GM12864 (cell line): Measurements from ENCODE around the gene CTIF.

Source experiments
- DNase-seq: peaks from one replicate; pipeline ENCODE4 v3.0.0-alpha.2; 2011; ENCODE audit warnings: low read depth
- H3K4me3 ChIP-seq: 2 replicates; pipeline ENCODE4 v1.5.1; 2011; ENCODE audit warnings: mild to moderate bottlenecking, low read depth, low read length, control low read depth
- TF ChIP-seq, protein P1 (sequence below): IDR thresholded peaks from 2 replicates; pipeline ENCODE4 v1.5.1; 2011; ENCODE audit warnings: low read depth, mild to moderate bottlenecking, moderate library complexity, low read length, control low read depth, inconsistent platforms; ENCODE audit errors: missing control alignments

CTIF gene

DNA sequence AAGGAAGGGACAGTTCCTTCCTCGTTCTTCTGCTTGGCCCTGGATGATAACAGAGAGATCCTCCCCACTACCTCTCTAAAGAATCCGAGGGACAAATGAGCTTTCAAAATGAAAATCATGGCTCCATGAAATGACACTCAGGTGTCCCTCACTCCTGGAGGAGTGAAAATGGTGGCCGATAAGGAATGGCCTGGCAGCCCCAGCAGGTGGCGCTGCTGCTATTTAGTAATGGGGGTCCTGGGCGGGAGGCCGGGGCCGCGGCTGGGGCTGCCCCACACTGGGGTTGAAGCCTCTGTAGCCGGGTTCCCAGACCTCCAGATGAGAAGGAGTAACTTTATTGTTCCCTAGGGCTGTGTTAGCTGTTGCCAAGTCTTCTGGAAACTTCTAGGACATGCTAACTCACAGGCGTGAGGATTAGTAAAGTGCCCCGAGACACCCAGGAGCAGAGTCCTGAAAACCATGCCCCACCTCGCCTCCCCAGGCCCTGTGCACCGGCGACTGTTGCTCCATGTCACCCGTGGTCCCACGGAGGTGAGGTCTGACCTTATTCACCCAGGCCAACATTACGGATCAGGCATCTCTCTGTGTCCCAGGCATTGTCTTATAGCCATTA, 138.0 kb downstream of the CTIF start:
- DNase-seq: no peak
- no peak overlapping the region for H3K4me3 ChIP-seq
- TF ChIP-seq, protein P1, sequence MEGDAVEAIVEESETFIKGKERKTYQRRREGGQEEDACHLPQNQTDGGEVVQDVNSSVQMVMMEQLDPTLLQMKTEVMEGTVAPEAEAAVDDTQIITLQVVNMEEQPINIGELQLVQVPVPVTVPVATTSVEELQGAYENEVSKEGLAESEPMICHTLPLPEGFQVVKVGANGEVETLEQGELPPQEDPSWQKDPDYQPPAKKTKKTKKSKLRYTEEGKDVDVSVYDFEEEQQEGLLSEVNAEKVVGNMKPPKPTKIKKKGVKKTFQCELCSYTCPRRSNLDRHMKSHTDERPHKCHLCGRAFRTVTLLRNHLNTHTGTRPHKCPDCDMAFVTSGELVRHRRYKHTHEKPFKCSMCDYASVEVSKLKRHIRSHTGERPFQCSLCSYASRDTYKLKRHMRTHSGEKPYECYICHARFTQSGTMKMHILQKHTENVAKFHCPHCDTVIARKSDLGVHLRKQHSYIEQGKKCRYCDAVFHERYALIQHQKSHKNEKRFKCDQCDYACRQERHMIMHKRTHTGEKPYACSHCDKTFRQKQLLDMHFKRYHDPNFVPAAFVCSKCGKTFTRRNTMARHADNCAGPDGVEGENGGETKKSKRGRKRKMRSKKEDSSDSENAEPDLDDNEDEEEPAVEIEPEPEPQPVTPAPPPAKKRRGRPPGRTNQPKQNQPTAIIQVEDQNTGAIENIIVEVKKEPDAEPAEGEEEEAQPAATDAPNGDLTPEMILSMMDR: peak; percentile 76

DNA sequence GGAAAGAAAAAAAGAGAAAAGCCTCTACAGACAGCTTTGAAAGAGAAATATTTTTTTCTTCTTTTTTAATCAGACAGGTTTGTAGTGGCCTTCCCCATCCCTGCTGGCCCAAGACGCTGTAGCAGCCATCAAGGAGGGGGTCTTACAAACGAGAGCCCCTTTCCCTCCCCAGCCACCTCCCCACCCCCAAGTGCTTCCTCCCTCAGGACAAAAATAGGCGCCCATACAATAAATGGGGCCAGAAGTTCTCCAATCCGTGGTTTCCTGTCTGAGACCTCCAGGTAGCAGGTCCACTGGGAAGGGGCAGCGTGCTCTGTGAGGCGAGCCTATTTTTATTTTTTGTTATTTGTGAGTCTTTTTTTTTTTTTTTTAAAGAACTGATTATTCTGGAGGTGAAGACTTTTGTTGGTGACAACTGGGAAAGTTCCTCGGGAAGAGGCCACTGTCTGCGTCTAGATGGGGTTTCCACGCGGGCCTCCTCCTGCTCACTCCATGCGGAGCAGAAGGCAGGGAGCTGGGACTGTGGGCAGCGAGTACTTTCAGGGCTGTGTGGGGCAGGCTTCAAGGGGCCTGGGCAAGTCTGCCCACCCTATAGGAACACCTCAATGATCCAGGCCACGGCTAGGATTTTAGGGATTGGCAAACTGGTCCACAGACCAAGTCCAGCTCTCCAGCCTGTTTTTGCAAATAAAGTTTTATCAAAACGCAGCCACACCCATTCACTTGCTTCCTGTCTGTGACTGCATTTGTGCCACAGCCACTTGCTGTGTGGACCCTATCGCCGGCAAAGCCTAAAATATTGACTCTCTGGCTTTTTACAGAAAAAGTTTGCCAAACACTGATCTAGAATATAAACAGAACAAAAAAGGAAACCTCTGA, 139.6 kb downstream of the CTIF start:
- DNase-seq: no peak
- no peak overlapping the region for H3K4me3 ChIP-seq
- TF ChIP-seq, protein P1: no peak

DNA sequence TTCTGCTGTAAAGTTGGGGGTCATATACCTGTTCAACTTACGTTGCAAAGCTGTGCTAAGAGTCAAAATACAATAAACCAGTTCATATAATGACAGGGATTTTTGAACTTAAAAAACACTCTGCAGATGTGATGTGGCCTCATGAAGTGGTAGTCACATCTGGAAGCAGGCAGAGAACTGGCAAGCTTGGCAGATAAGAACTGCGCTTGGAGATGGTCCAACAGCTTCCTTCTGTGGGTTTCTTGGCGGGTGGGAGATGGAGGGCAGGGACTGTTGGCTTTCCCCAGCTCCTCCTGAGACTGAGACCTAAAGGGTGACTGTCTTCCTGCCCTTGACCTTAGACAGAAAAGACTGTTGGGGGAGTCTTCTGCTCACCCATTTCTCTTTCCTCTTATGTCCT, 140.4 kb downstream of the CTIF start:
- no peak for DNase-seq
- TF ChIP-seq, protein P1: no peak
- H3K4me3 ChIP-seq: no peak overlapping the region

DNA sequence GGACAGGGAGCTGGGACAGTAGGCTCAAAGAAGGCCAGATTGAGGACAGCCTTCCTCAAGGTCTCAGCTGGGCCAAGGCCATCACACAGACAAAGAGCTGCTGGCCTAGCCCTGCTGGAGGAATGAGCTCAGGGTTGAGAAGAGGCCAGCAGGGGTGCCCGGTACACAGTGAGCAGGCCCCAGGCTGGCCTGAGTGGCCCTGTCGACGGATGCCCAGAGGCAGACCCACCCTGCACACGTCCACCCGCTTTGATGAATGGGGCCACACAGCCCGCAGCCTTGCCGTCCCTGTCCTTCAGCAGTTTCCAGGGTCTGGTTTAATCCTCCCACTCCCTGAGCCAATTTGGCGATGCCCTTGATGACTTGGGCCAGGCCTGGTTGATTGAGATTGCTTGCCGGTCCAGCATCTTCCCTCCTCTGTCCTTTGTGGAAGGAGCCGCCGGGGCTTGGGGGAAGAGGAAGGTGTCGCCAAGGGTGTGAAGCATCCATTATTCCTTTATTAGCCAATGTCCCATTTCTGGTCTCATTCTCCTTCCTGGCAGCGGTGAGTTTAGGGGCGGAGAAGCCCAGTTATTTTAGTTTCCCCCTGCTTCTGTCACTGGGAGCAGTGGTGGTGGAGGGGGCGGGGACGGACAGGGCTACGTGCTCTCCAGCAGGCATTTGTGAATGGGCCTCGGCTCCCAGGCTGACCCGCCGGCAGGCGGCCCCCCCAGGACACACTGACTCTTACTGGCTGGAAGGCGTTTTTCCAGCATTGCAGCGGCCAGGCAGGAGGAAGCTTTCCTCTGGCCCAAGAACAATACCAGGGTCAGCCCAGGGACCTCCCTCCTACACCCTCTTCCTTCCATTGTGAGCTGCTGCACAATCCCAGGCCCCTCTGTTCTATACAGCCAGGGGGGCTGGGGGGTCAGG, 141.8 kb downstream of the CTIF start:
- no peak overlapping the region for H3K4me3 ChIP-seq
- TF ChIP-seq, protein P1: no peak
- no peak for DNase-seq

DNA sequence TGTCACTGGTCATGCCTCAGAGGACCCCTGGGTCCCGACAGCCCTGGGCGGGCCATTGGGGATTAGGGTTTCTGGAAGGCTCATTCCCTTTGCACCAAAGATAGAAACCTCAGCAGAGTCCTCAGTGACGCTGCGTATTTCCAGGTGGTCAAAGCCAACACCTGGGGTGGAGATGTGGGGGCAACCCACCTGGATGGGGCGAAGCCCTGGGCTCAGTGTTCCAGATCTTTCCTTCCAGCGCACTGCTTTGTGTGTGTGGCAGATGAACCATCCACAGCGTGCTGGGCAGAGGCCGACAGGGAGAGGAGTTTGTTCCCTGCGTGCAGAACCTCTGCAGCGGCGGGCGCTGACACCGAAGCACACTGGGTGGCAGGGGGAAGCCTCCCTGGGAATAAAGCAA, 143.9 kb downstream of the CTIF start:
- no peak for DNase-seq
- TF ChIP-seq, protein P1: no peak

DNA sequence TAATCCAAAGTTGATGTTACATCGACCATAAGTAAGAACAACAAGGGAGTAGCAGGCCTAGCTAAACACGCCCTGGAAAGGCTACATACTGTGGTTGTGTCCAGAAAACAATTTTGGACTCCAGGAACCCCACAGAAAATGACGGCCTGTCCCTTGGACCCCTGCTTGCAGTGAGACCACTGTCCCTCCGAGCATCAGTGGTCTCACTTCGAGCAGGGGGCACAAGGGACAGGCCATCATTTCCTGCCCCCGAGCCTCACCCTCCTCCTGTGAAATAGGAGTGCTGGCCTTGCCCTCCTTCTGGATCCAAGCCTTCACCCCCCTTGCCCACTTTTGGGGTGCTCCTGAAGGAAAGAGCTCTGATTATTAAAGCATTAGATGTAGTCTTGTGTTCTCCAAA, 144.4 kb downstream of the CTIF start:
- no peak for DNase-seq
- TF ChIP-seq, protein P1: no peak
- H3K4me3 ChIP-seq: no peak overlapping the region

More for the DNA sequence above, 143.9 kb downstream of the CTIF start:
- H3K4me3 ChIP-seq: no peak overlapping the region
